ENCODE data around the gene GALNT2. TPM values are rescaled to one million over a fixed set of nuclear protein-coding genes. Genes with fewer than 3 reads are reported as not detected.
A peak's percentile ranks its signal among the peaks of the same experiment; 100 is the strongest.

The GALNT2 gene
- total and polyA plus RNA-seq, 5 donors: 27.4 to 45.5 (median 38.8) TPM

DNA sequence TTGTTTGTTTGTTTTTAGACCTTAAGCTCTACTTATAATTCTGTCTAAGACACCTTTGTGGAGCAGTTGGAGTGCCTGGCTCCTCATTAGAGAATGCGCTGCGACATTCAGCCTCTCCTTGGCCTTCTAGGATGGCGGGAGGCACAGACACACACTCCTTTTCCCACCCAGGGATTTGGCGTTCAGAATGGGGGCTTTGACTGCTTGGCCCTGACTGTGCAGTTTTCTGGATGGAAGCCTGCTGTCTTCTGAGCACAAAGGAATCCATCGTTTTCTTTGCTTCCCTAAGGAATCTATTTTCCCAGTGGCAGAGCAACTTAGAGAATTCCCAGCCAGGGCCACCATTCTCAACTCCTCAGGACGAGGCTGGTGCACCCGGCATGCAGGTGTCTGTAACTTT, 83.6 kb downstream of the GALNT2 start:
- H3K9me3 ChIP-seq (ENCODE audit: control insufficient read depth, low read length): no peaks in the 10 kb centered on the region
- intact Hi-C loops (cut with DNase I): no loop called here
- WGBS: 56% methylated on average over 7 of the region's 7 CpGs
- H3K4me1 ChIP-seq (ENCODE audit: control insufficient read depth, insufficient read depth, low read length): peaks cover 37% of the 10 kb centered on the region
- no peak overlapping the region for H3K27ac ChIP-seq (ENCODE audit: low read length)
- DNase-seq: no peak
- no peaks in the 10 kb centered on the region for H3K27me3 ChIP-seq (ENCODE audit: control insufficient read depth, insufficient read depth)
- ATAC-seq: no peak
- no peak overlapping the region for H3K4me3 ChIP-seq (ENCODE audit: low read length)

DNA sequence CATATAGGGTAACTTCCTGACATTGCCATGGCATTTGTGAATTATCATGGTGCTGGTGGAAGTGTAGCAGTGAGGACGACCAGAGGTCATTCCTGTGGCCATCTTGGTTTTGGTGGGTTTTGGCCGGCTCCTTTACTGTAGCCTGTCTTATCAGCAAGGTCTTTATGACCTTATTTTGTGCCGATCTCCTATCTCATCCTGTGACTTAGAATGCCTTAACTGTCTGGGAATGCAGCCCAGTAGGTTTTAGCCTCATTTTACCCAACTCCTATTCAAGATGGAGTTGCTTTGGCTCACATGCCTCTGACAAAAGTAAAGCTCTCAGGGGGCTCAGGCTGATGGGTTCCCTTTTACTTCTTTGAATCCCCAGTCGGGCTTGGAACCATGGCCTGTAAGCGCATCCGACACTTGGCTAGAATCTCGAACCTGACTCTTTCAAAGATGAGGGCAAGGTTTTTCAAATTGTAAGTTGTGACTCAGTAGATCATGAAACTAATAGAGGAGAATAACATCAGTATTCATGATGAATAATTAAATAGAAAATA, 85.0 kb downstream of the GALNT2 start:
- ATAC-seq: no peak
- WGBS: 90% methylated on average over 7 of the region's 7 CpGs
- no peaks in the 10 kb centered on the region for H3K9me3 ChIP-seq (ENCODE audit: control insufficient read depth, low read length)
- H3K4me3 ChIP-seq (ENCODE audit: low read length): no peak overlapping the region
- H3K4me1 ChIP-seq (ENCODE audit: control insufficient read depth, insufficient read depth, low read length): peaks cover 34% of the 10 kb centered on the region
- DNase-seq: no peak
- intact Hi-C loops (cut with DNase I): no loop called here
- H3K27me3 ChIP-seq (ENCODE audit: control insufficient read depth, insufficient read depth): no peaks in the 10 kb centered on the region
- H3K27ac ChIP-seq (ENCODE audit: low read length): no peak overlapping the region

DNA sequence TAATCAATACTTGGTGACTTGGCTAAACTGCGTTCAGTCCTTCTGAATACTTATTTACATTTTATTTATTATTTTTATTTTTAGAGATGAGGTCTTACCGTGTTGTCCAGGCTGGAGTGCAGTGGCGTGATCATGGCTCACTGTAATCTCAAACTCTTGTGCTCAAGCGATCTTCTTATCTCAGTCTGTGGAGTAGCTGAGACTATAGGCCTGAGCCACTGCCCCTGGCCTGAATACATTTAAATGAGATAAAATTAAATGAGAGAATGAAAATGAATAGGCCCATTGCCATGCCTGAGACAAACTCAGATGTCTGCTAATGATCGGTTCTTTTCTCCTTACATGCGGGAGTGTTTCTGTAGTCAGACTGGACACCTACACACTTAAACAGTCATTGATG, 86.0 kb downstream of the GALNT2 start:
- H3K27me3 ChIP-seq (ENCODE audit: control insufficient read depth, insufficient read depth): no peaks in the 10 kb centered on the region
- H3K9me3 ChIP-seq (ENCODE audit: control insufficient read depth, low read length): no peaks in the 10 kb centered on the region
- peaks cover 27% of the 10 kb centered on the region for H3K4me1 ChIP-seq (ENCODE audit: control insufficient read depth, insufficient read depth, low read length)
- DNase-seq (no peak), ATAC-seq (no peak)
- H3K27ac ChIP-seq (ENCODE audit: low read length): no peak overlapping the region
- 73% methylated on average over 6 of the region's 6 CpGs for WGBS
- intact Hi-C loops (cut with DNase I): no loop called here
- no peak overlapping the region for H3K4me3 ChIP-seq (ENCODE audit: low read length)

DNA sequence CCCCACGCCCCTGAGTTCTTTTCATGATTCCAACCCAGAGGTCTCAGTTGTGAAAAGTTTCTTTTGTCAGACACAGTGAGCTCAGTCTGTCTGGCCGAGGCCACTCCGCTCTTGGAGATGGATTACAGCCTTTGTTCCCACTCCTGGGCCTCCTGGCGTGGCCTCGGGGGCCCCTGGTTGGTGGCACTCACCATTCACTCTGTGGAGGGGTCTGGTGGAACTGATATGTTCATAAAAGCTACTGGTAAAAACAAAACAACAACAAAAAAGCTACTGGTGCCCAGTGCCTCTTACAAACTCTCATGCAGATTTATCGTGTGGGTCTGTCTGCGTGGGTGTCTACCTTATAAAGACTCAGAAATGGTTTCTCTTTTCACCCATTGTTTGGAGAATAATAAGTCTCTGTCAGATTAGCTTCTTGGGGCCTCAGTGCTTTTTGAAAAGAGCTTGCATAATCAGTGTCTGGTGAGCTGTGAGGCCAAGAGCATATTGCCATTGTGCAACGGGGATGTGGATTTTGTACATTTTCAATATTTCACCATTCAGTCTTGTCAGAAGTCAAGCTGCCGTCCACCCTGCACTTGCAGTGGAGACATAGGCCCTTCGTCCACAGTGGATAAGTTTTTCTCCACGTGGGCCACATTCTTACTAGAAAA, 86.7 kb downstream of the GALNT2 start:
- 58% methylated on average over 11 of the region's 11 CpGs for WGBS
- no peaks in the 10 kb centered on the region for H3K27me3 ChIP-seq (ENCODE audit: control insufficient read depth, insufficient read depth)
- DNase-seq (peak in 2 of 3 donors; percentile 50 to 78), ATAC-seq (peak; percentile 64 to 67)
- no peaks in the 10 kb centered on the region for H3K9me3 ChIP-seq (ENCODE audit: control insufficient read depth, low read length)
- peak overlapping the region; percentile 80 for H3K27ac ChIP-seq (ENCODE audit: low read length)
- H3K4me3 ChIP-seq (ENCODE audit: low read length): no peak overlapping the region
- peaks cover 33% of the 10 kb centered on the region for H3K4me1 ChIP-seq (ENCODE audit: control insufficient read depth, insufficient read depth, low read length)
- intact Hi-C loops (cut with DNase I): no loop called here

DNA sequence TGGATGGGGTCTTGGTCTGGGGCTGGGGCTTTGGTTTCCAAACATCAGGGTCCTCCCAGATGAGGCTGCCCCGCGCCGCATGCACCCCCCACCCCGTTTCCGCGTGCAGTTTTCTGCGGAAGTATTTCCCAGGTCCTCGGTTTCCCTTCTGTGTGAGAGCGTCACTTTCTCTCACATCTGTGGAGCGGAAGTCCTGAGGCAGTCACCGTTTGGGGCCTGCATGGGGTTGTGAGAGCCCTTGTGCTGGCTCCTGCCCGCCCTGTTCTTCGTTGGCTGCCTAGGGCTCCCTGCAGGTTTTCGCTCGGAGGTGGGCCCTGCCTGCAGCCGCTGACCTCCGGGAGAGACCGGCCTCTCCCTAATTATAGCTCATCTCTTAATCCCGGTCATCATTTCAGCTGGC, 88.0 kb downstream of the GALNT2 start:
- Histone ChIP-seq H3K27ac (ENCODE audit: low read length) (no peak overlapping the region), H3K4me1 (ENCODE audit: control insufficient read depth, insufficient read depth, low read length) (peaks cover 39% of the 10 kb centered on the region), H3K9me3 (ENCODE audit: control insufficient read depth, low read length) (no peaks in the 10 kb centered on the region), H3K4me3 (ENCODE audit: low read length) (no peak overlapping the region), H3K27me3 (ENCODE audit: control insufficient read depth, insufficient read depth) (no peaks in the 10 kb centered on the region)
- 82% methylated on average over 19 of the region's 19 CpGs for WGBS
- no peak for ATAC-seq
- DNase-seq: no peak
- intact Hi-C loops (cut with DNase I): no loop called here

DNA sequence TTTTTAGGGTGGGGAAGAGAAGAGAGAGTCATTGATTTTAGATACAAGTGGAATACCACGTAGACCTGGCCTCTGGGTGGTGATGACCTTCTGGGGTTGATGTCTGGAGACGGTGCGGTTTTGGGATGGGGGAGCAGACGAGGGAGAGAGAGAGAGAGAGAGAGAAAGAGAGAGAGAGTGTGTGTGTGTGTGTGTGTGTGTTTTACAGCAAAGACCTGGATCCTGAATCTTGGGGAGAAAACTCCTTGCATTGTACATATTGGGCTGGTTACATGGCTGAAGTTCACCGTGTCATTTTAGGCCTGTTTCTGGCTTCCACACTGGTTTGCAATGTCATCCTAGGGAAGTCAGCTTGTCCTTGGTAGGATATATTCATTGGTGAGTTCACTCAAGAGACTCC, 89.0 kb downstream of the GALNT2 start:
- intact Hi-C loops (cut with DNase I): no loop called here
- Histone ChIP-seq H3K27me3 (ENCODE audit: control insufficient read depth, insufficient read depth) (no peaks in the 10 kb centered on the region), H3K9me3 (ENCODE audit: control insufficient read depth, low read length) (no peaks in the 10 kb centered on the region), H3K4me1 (ENCODE audit: control insufficient read depth, insufficient read depth, low read length) (peaks cover 36% of the 10 kb centered on the region), H3K27ac (ENCODE audit: low read length) (no peak overlapping the region), H3K4me3 (ENCODE audit: low read length) (no peak overlapping the region)
- 90% methylated on average over 4 of the region's 5 CpGs for WGBS
- no peak for DNase-seq
- ATAC-seq: no peak

DNA sequence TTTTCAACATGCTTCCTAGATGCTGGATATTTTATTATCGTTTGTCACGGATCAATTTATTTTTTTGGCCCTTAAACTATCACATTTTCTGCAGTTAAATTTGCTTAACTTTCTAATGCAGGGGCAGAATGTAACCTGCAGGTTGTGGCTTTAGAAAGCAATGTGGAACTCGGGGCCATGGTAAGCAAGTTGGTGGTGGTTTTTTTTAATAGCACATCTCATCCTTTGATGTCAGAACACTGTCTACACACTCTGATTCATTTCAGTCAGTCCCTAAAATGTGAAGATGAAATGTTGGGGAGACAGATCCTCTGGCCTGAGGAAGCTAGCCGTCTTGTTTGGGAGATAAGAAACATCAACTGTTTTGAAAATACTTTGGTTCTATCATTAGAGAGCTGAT, 89.5 kb downstream of the GALNT2 start:
- whole genome bisulfite sequencing: 92% methylated on average over 4 of the region's 4 CpGs
- ATAC-seq: no peak
- no peak overlapping the region for H3K27ac ChIP-seq (ENCODE audit: low read length)
- H3K27me3 ChIP-seq (ENCODE audit: control insufficient read depth, insufficient read depth): no peaks in the 10 kb centered on the region
- DNase-seq: no peak
- H3K4me1 ChIP-seq (ENCODE audit: control insufficient read depth, insufficient read depth, low read length): peaks cover 38% of the 10 kb centered on the region
- no peaks in the 10 kb centered on the region for H3K9me3 ChIP-seq (ENCODE audit: control insufficient read depth, low read length)
- intact Hi-C loops (cut with DNase I): no loop called here
- H3K4me3 ChIP-seq (ENCODE audit: low read length): no peak overlapping the region

DNA sequence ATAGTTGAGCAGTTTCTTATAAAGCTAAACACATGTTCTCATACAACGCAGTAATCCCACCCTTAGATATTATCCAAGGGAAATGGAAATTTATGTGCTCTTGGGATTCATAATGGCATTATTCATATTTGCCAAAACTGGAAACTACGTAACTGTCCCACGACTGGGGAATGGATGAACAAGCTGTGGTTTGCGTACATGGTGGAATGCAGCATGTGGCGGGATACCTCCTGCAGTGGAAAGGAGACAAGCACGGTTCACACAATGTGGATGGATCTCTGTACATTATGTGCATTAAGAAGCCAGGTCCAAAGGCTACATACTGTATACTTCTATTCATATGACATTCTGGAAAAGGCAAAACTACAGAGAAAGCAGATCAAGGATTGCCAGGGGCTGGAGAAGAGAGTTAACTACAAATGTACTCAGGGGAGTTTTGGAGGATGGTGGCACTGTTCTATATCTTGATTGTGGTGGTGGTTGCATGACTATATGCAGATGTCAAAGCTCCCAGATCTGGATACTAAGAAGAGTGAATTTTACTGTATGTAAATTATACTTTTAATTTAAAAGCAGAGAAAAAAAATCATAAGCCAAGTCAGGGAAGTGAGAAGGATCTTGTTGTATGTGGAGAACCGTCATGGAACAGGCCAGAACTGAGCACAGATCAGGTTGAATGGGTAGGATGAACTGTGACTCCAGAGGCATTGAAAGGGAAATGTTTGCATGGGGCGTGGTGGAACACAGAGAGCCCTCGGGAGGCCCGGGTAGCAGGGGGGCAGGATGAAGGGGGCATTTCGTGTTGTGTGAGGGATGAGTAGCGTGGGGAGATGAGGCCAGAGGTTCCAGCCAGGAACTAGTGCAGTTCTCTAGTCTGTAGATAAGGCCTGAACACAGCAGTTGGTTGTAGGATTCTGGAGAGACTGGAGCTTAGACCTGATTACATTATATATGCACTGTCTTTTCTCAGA, 90.7 kb downstream of the GALNT2 start:
- no peaks in the 10 kb centered on the region for H3K27me3 ChIP-seq (ENCODE audit: control insufficient read depth, insufficient read depth)
- H3K4me1 ChIP-seq (ENCODE audit: control insufficient read depth, insufficient read depth, low read length): peaks cover 36% of the 10 kb centered on the region
- DNase-seq (no peak), ATAC-seq (peak; percentile 54 to 60)
- no peaks in the 10 kb centered on the region for H3K9me3 ChIP-seq (ENCODE audit: control insufficient read depth, low read length)
- 65% methylated on average over 12 of the region's 12 CpGs for WGBS
- peak overlapping the region; percentile 30 for H3K27ac ChIP-seq (ENCODE audit: low read length)
- no peak overlapping the region for H3K4me3 ChIP-seq (ENCODE audit: low read length)
- intact Hi-C loops (cut with DNase I): no loop called here

DNA sequence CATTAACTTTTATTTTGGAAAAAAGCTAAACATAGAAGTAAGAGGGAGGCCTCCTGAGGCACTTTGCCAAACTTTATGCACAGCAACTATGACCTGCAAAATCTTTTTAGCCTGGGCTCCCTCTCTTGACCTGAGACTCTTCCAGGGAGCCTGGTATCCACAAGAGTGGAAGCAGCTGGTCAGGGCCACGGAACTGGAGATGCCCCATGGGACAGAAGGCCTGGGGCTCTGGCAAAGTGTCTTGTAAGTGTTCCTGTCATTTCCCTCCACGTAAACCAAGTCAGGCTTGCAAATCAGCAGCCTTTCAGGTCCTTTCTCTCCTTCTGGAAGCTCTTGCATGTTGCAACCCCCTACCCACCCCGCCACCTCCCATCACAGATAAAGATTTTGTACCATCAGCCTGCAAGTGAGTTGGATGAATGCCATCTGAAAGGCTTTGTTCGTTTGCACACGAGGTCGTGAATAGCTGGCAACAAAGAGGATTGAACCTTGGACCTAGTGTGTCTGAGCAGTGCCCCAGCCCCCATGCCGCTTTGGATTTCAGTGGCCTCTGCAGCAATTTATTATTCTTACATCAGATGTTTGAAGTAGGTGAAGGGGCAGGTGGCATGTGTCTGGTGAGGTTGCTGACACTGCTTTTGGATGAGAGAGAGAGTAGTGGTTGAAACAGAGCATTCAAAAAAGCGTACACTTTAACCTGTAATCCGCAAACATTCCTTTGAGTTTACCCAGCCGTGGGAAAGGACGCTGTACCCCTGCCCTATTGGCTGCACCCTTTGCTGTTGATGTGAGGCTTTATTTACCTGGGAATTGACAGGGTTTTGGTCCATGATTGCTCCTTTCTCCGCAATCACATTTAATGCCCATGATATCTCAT, 91.6 kb downstream of the GALNT2 start:
- intact Hi-C loops (cut with DNase I): no loop called here
- Histone ChIP-seq H3K27ac (ENCODE audit: low read length) (peak overlapping the region; percentile 33), H3K4me1 (ENCODE audit: control insufficient read depth, insufficient read depth, low read length) (peaks cover 32% of the 10 kb centered on the region), H3K27me3 (ENCODE audit: control insufficient read depth, insufficient read depth) (no peaks in the 10 kb centered on the region), H3K9me3 (ENCODE audit: control insufficient read depth, low read length) (no peaks in the 10 kb centered on the region), H3K4me3 (ENCODE audit: low read length) (no peak overlapping the region)
- no peak for DNase-seq
- 56% methylated on average over 12 of the region's 12 CpGs for WGBS
- ATAC-seq: no peak

DNA sequence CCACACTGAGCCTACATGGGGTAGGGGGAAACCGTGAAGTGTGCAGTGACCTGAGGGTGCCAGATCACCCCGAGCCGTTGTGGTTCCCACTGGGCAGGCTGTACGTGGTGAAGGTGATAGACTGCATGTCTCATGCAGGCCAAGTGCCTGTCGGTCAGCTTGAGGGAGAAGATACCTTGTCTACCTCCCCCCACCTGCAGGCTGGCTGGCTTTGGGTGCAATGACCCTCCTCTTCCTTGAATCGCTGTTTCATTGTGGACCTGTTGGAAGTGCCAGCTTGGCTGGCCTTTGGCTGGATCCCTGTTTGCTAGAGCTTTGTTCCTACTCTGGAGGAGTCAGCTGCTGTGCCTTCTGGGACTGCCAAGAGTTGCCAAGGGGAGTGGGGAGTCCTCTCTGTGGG, 92.5 kb downstream of the GALNT2 start:
- no peaks in the 10 kb centered on the region for H3K9me3 ChIP-seq (ENCODE audit: control insufficient read depth, low read length)
- DNase-seq (no peak), ATAC-seq (no peak)
- H3K27me3 ChIP-seq (ENCODE audit: control insufficient read depth, insufficient read depth): no peaks in the 10 kb centered on the region
- H3K4me3 ChIP-seq (ENCODE audit: low read length): no peak overlapping the region
- peaks cover 34% of the 10 kb centered on the region for H3K4me1 ChIP-seq (ENCODE audit: control insufficient read depth, insufficient read depth, low read length)
- H3K27ac ChIP-seq (ENCODE audit: low read length): no peak overlapping the region
- intact Hi-C loops (cut with DNase I): no loop called here
- WGBS: 85% methylated on average over 6 of the region's 6 CpGs

All from right cardiac atrium (tissue), 5 donors.